H9 (cell line): ENCODE data around the gene RNPEP. TPM values are rescaled to one million over a fixed set of nuclear protein-coding genes. Genes with fewer than 3 reads are reported as not detected.

ENCODE experiments used
- DNase-seq: peaks from one replicate; pipeline ENCODE4 v3.0.0-alpha.2; 2017
- H2AFZ ChIP-seq: one replicate; pipeline ENCODE4 v1.6.1; 2013; ENCODE audit warnings: mild to moderate bottlenecking, low read length, control low read depth, moderate library complexity
- H2AK5ac ChIP-seq: 2 replicates; pipeline ENCODE4 v1.6.1; 2013; ENCODE audit warnings: low read length, control low read depth, mixed read lengths; ENCODE audit not compliant: insufficient read length
- H2BK120ac ChIP-seq: one replicate; pipeline ENCODE4 v1.6.1; 2013; ENCODE audit warnings: low read depth, mild to moderate bottlenecking, low read length, control low read depth, inconsistent platforms; ENCODE audit not compliant: poor library complexity, severe bottlenecking
- H2BK12ac ChIP-seq: 2 replicates; pipeline ENCODE4 v1.6.1; 2013; ENCODE audit warnings: low read length, control low read depth, mixed read lengths, low read depth; ENCODE audit not compliant: insufficient read length
- H2BK15ac ChIP-seq: 2 replicates; pipeline ENCODE4 v1.6.1; 2013; ENCODE audit warnings: low read depth, low read length, control low read depth
- H2BK20ac ChIP-seq: one replicate; pipeline ENCODE4 v1.6.1; 2013; ENCODE audit warnings: low read depth, mild to moderate bottlenecking, low read length, control low read depth, inconsistent platforms; ENCODE audit not compliant: poor library complexity, severe bottlenecking
- H2BK5ac ChIP-seq: 2 replicates; pipeline ENCODE4 v1.6.1; 2013; ENCODE audit warnings: low read length, control low read depth, mixed read lengths; ENCODE audit not compliant: insufficient read length
- H3K14ac ChIP-seq: 2 replicates; pipeline ENCODE4 v1.6.1; 2013; ENCODE audit warnings: low read length, control low read depth; ENCODE audit not compliant: insufficient read depth
- H3K18ac ChIP-seq: 2 replicates; pipeline ENCODE4 v1.6.1; 2013; ENCODE audit warnings: low read depth, mild to moderate bottlenecking, mixed read lengths, low read length, control low read depth; ENCODE audit not compliant: insufficient read length
- H3K23ac ChIP-seq: 2 replicates; pipeline ENCODE4 v1.6.1; 2013; ENCODE audit warnings: low read length, control low read depth, mixed read lengths, low read depth; ENCODE audit not compliant: insufficient read length
- H3K23me2 ChIP-seq: 2 replicates; pipeline ENCODE4 v1.6.1; 2013; ENCODE audit warnings: low read depth, mild to moderate bottlenecking, mixed read lengths, low read length, control low read depth; ENCODE audit not compliant: insufficient read length, poor library complexity, severe bottlenecking
- H3K27ac ChIP-seq: 2 replicates; pipeline ENCODE4 v1.5.1; 2013; ENCODE audit warnings: low read length, control low read depth, mixed read lengths, low read depth; ENCODE audit not compliant: insufficient read length
- H3K27me3 ChIP-seq: 2 replicates; pipeline ENCODE4 v1.6.1; 2013; ENCODE audit warnings: low read length, control low read depth, inconsistent platforms; ENCODE audit not compliant: insufficient read depth
- H3K4ac ChIP-seq: 2 replicates; pipeline ENCODE4 v1.6.1; 2013; ENCODE audit warnings: low read depth, mild to moderate bottlenecking, control low read depth, inconsistent platforms, low read length, moderate library complexity
- H3K4me1 ChIP-seq: 2 replicates; pipeline ENCODE4 v1.6.1; 2013; ENCODE audit warnings: low read length, control low read depth, inconsistent platforms; ENCODE audit not compliant: insufficient read depth
- H3K4me2 ChIP-seq: 2 replicates; pipeline ENCODE4 v1.6.1; 2013; ENCODE audit warnings: low read length, control low read depth, mixed read lengths; ENCODE audit not compliant: insufficient read length, insufficient read depth
- H3K56ac ChIP-seq: 2 replicates; pipeline ENCODE4 v1.6.1; 2013; ENCODE audit warnings: low read depth, mild to moderate bottlenecking, mixed read lengths, low read length, control low read depth; ENCODE audit not compliant: insufficient read length
- H3K79me1 ChIP-seq: 2 replicates; pipeline ENCODE4 v1.6.1; 2013; ENCODE audit warnings: low read depth, mild to moderate bottlenecking, moderate library complexity, low read length, control low read depth, inconsistent platforms; ENCODE audit not compliant: insufficient read depth, poor library complexity, severe bottlenecking
- H3K79me2 ChIP-seq: 2 replicates; pipeline ENCODE4 v1.6.1; 2013; ENCODE audit warnings: low read length, control low read depth, inconsistent platforms; ENCODE audit not compliant: insufficient read depth
- H3K9ac ChIP-seq: 2 replicates; pipeline ENCODE4 v1.6.1; 2013; ENCODE audit warnings: low read length, control low read depth, mixed read lengths; ENCODE audit not compliant: insufficient read length; ENCODE audit errors: extremely low read depth
- H3K9me3 ChIP-seq: one replicate; pipeline ENCODE4 v1.6.1; 2013; ENCODE audit warnings: low read depth, low read length, inconsistent platforms; ENCODE audit not compliant: control insufficient read depth
- H3T11ph ChIP-seq: one replicate; pipeline ENCODE4 v1.6.1; 2013; ENCODE audit warnings: mild to moderate bottlenecking, low read length, control low read depth, inconsistent platforms
- H4K20me1 ChIP-seq: one replicate; pipeline ENCODE4 v1.6.1; 2013; ENCODE audit not compliant: control insufficient read depth, insufficient read length, insufficient read depth
- H4K5ac ChIP-seq: 2 replicates; pipeline ENCODE4 v1.6.1; 2013; ENCODE audit warnings: low read depth, mild to moderate bottlenecking, mixed read lengths, low read length, control low read depth; ENCODE audit not compliant: insufficient read length
- H4K8ac ChIP-seq: replicated peaks from 2 replicates; pipeline ENCODE4 v1.6.1; 2013; ENCODE audit warnings: low read length, control low read depth, mixed read lengths, low read depth; ENCODE audit not compliant: insufficient read length
- H4K91ac ChIP-seq: 2 replicates; pipeline ENCODE4 v1.6.1; 2013; ENCODE audit warnings: low read depth, mild to moderate bottlenecking, moderate library complexity, mixed read lengths, low read length, control low read depth; ENCODE audit not compliant: insufficient read length
- H3K27ac Mint-ChIP-seq, 3 experiments: 2 replicates in 2 of 3; 3 replicates in 1 of 3; pipeline ENCODE4 v1.8.0; 2020 to 2021; ENCODE audit warnings: mixed read lengths in 3 of 3, mild to moderate bottlenecking in 1 of 3, moderate library complexity in 1 of 3
- H3K27me3 Mint-ChIP-seq: 2 replicates; pipeline ENCODE4 v1.8.0; 2021; ENCODE audit warnings: low read depth, mild to moderate bottlenecking, moderate library complexity, mixed read lengths
- H3K36me3 Mint-ChIP-seq, 3 experiments: 2 replicates in 2 of 3; 3 replicates in 1 of 3; pipeline ENCODE4 v1.8.0; 2020 to 2021; ENCODE audit warnings: low read depth in 3 of 3, mixed read lengths in 3 of 3; ENCODE audit not compliant: insufficient read depth in 1 of 3
- H3K4me1 Mint-ChIP-seq, 2 experiments: 2 replicates each; pipeline ENCODE4 v1.8.0; 2020; ENCODE audit warnings: mixed read lengths in 2 of 2
- H3K4me3 Mint-ChIP-seq, 2 experiments: 2 replicates in 1 of 2; 3 replicates in 1 of 2; pipeline ENCODE4 v1.8.0; 2020 to 2021; ENCODE audit warnings: mild to moderate bottlenecking in 2 of 2, mixed read lengths in 2 of 2, moderate library complexity in 1 of 2
- H3K9me3 Mint-ChIP-seq, 2 experiments: 2 replicates in 1 of 2; 3 replicates in 1 of 2; pipeline ENCODE4 v1.8.0; 2020; ENCODE audit warnings: mild to moderate bottlenecking in 2 of 2, mixed read lengths in 2 of 2, moderate library complexity in 1 of 2
- CTCF ChIP-seq: fragments of 200-600 bp; sonication (generic); conservative IDR thresholded peaks from 3 replicates; pipeline ENCODE4 v1.8.0; 2021; ENCODE audit warnings: antibody characterized with exemption, mild to moderate bottlenecking
- WGBS: extraction: QIAGEN DNeasy Blood & Tissue Kit; methylation state at CpG from one replicate; pipeline ENCODE4 v1.1.7; 2013; ENCODE audit warnings: missing lambda C conversion rate, low lambda C conversion rate, mixed read lengths; ENCODE audit not compliant: insufficient read length; ENCODE audit errors: extremely low coverage; 5-methylcytosine and 5-hydroxymethylcytosine counted together
- total RNA-seq: library from RNA; stranded (reverse); gene quantifications from 2 replicates; pipeline ENCODE4 v1.2.1, GENCODE V29; 2021

RNPEP gene
- total RNA-seq, 1 experiment from 2014 or later = 49.9 TPM

- no peaks in the 10 kb centered on the region for H3K4me1 Mint-ChIP-seq
- Histone ChIP-seq H4K8ac (no peak overlapping the region), H3K27ac (no peak overlapping the region), H4K20me1 (no peaks in the 10 kb centered on the region), H2BK15ac (no peak overlapping the region), H2BK12ac (no peak overlapping the region), H3T11ph (no peak overlapping the region), H2BK5ac (no peak overlapping the region), H3K9ac (no peak overlapping the region), H3K79me2 (no peaks in the 10 kb centered on the region), H2BK20ac (no peak overlapping the region), H4K5ac (no peak overlapping the region), H2AK5ac (no peak overlapping the region), H3K27me3 (no peaks in the 10 kb centered on the region; the same call in 1 of the 2 replicates), H3K4me2 (no peak overlapping the region), H2AFZ (no peak overlapping the region), H3K18ac (no peak overlapping the region), H3K4ac (no peak overlapping the region), H3K4me1 (no peaks in the 10 kb centered on the region), H3K56ac (no peak overlapping the region), H2BK120ac (no peak overlapping the region), H3K79me1 (no peaks in the 10 kb centered on the region), H3K23ac (no peak overlapping the region), H3K9me3 (no peaks in the 10 kb centered on the region), H3K23me2 (no peaks in the 10 kb centered on the region), H3K14ac (no peak overlapping the region), H4K91ac (no peak overlapping the region)
- WGBS = no CpG with 5 or more reads among the region's 4 CpGs
- no peaks in the 10 kb centered on the region for H3K36me3 Mint-ChIP-seq
- H3K9me3 Mint-ChIP-seq = no peaks in the 10 kb centered on the region
- no peak overlapping the region for H3K4me3 Mint-ChIP-seq
- no peak overlapping the region; a peak in 1 of 7 replicates for H3K27ac Mint-ChIP-seq
- no peak for TF ChIP-seq CTCF
- no peak for DNase-seq
- peaks cover 2% of the 10 kb centered on the region; the same call in 1 of the 2 replicates for H3K27me3 Mint-ChIP-seq
Measured at GRCh38 chr1:202047977-202048376, 65.5 kb downstream of the RNPEP start.
